WTC11 (cell line): ENCODE data around the gene IRF2BPL. TPM values are rescaled to one million over a fixed set of nuclear protein-coding genes. Genes with fewer than 3 reads are reported as not detected.

Experiments
- ATAC-seq: fragments of 200-7000 bp; cut with Tn5 transposase; 2 replicates; pipeline ENCODE4 v1.10.0; 2021; ENCODE audit warnings: mild to moderate bottlenecking, moderate library complexity
- CTCF ChIA-PET: fragments of 300-600 bp; sonication (Branson Sonifier 250); formaldehyde crosslinking; loops from one replicate; lab custom pipeline; 2021; ENCODE audit warnings: antibody characterized with exemption; lab: Charles Lee
- POLR2A ChIA-PET: fragments of 350-600 bp; sonication (Branson Sonifier 250); formaldehyde crosslinking; loops from one replicate; lab custom pipeline; 2021; ENCODE audit warnings: antibody characterized with exemption; lab: Charles Lee
- DNase-seq: peaks from one replicate; pipeline ENCODE4 v3.0.0; 2021; ENCODE audit warnings: low spot score
- H3K27ac Mint-ChIP-seq: 2 replicates; pipeline ENCODE4 v1.8.0; 2021; ENCODE audit warnings: mixed read lengths
- H3K27me3 Mint-ChIP-seq: 2 replicates; pipeline ENCODE4 v1.8.0; 2021; ENCODE audit warnings: low read depth, mild to moderate bottlenecking, moderate library complexity, mixed read lengths
- H3K36me3 Mint-ChIP-seq: 2 replicates; pipeline ENCODE4 v1.8.0; 2021; ENCODE audit warnings: mixed read lengths
- H3K4me1 Mint-ChIP-seq: 2 replicates; pipeline ENCODE4 v1.8.0; 2022; ENCODE audit warnings: mixed read lengths
- H3K4me3 Mint-ChIP-seq: 2 replicates; pipeline ENCODE4 v1.8.0; 2021; ENCODE audit warnings: mild to moderate bottlenecking, moderate library complexity, mixed read lengths
- H3K9me3 Mint-ChIP-seq: 2 replicates; pipeline ENCODE4 v1.8.0; 2021; ENCODE audit warnings: mixed read lengths
- CREM ChIP-seq: sonication (generic); formaldehyde crosslinking; IDR thresholded peaks from 2 replicates; pipeline ENCODE4 v1.8.1; 2022; ENCODE audit warnings: mild to moderate bottlenecking, missing genetic modification reagents, moderate library complexity
- ESRRA ChIP-seq: sonication (generic); formaldehyde crosslinking; IDR thresholded peaks from 2 replicates; pipeline ENCODE4 v1.8.1; 2022; ENCODE audit warnings: mild to moderate bottlenecking, missing genetic modification reagents, borderline replicate concordance
- ETV6 ChIP-seq: sonication (generic); formaldehyde crosslinking; IDR thresholded peaks from 2 replicates; pipeline ENCODE4 v1.8.1; 2022; ENCODE audit warnings: mild to moderate bottlenecking, missing genetic modification reagents
- FOXK1 ChIP-seq: sonication (generic); formaldehyde crosslinking; IDR thresholded peaks from 2 replicates; pipeline ENCODE4 v1.8.0; 2022; ENCODE audit warnings: mild to moderate bottlenecking, moderate library complexity, missing genetic modification reagents
- HMGA2 ChIP-seq: fragments of 250-450 bp; sonication (Bioruptor Pico); IDR thresholded peaks from 2 replicates; pipeline ENCODE4 v1.4.0; 2021; ENCODE audit warnings: mild to moderate bottlenecking, moderate library complexity
- KAT7 ChIP-seq: sonication (generic); formaldehyde crosslinking; IDR thresholded peaks from 2 replicates; pipeline ENCODE4 v1.8.1; 2023; ENCODE audit warnings: missing genetic modification reagents, mild to moderate bottlenecking, borderline replicate concordance
- NFYB ChIP-seq: sonication (generic); formaldehyde crosslinking; conservative IDR thresholded peaks from 2 replicates; pipeline ENCODE4 v1.8.0; 2022; ENCODE audit warnings: low read depth, missing genetic modification reagents
- NR3C1 ChIP-seq: sonication (generic); formaldehyde crosslinking; conservative IDR thresholded peaks from 2 replicates; pipeline ENCODE4 v1.8.1; 2023; ENCODE audit warnings: low read depth, mild to moderate bottlenecking, missing genetic modification reagents
- PRRX2 ChIP-seq: fragments of 250-450 bp; sonication (Bioruptor Pico); IDR thresholded peaks from 2 replicates; pipeline ENCODE4 v1.8.0; 2021; ENCODE audit warnings: mild to moderate bottlenecking
- TCF7 ChIP-seq: sonication (generic); formaldehyde crosslinking; IDR thresholded peaks from 2 replicates; pipeline ENCODE4 v1.8.0; 2022; ENCODE audit warnings: mild to moderate bottlenecking, low read depth, missing genetic modification reagents, moderate library complexity
- TEAD1 ChIP-seq: sonication (generic); formaldehyde crosslinking; IDR thresholded peaks from 2 replicates; pipeline ENCODE4 v1.8.0; 2022; ENCODE audit warnings: mild to moderate bottlenecking, missing genetic modification reagents
- ZNF232 ChIP-seq: sonication (generic); formaldehyde crosslinking; IDR thresholded peaks from 2 replicates; pipeline ENCODE4 v1.8.0; 2022; ENCODE audit warnings: mild to moderate bottlenecking, missing genetic modification reagents
- ZNF263 ChIP-seq: sonication (generic); formaldehyde crosslinking; IDR thresholded peaks from 2 replicates; pipeline ENCODE4 v1.8.1; 2022; ENCODE audit warnings: low read depth, mild to moderate bottlenecking, moderate library complexity, missing genetic modification reagents
- ZNF396 ChIP-seq: fragments of 250-450 bp; sonication (Bioruptor Pico); IDR thresholded peaks from 2 replicates; pipeline ENCODE4 v1.8.0; 2021; ENCODE audit warnings: mild to moderate bottlenecking, moderate library complexity, borderline replicate concordance
- ZNF671 ChIP-seq: fragments of 250-450 bp; sonication (Bioruptor Pico); IDR thresholded peaks from 2 replicates; pipeline ENCODE4 v1.8.0; 2021; ENCODE audit warnings: mild to moderate bottlenecking
- total RNA-seq: library from RNA; stranded (reverse); gene quantifications from 3 replicates; pipeline ENCODE4 v1.2.3, GENCODE V29; 2021
- TF ChIP-seq, protein P1 (sequence below): sonication (generic); formaldehyde crosslinking; IDR thresholded peaks from 2 replicates; pipeline ENCODE4 v1.8.1; 2023; ENCODE audit warnings: mild to moderate bottlenecking, missing genetic modification reagents, borderline replicate concordance
- TF ChIP-seq, protein P2 (sequence below): sonication (generic); formaldehyde crosslinking; IDR thresholded peaks from 2 replicates; pipeline ENCODE4 v1.8.1; 2023; ENCODE audit warnings: mild to moderate bottlenecking, missing genetic modification reagents
- TF ChIP-seq, protein P3 (sequence below): sonication (generic); formaldehyde crosslinking; IDR thresholded peaks from 2 replicates; pipeline ENCODE4 v1.8.1; 2023; ENCODE audit warnings: mild to moderate bottlenecking, missing genetic modification reagents, moderate library complexity
- TF ChIP-seq, protein P4 (sequence below): sonication (generic); formaldehyde crosslinking; IDR thresholded peaks from 2 replicates; pipeline ENCODE4 v1.8.0; 2023; ENCODE audit warnings: missing genetic modification reagents, mild to moderate bottlenecking, borderline replicate concordance

IRF2BPL gene
- total RNA-seq, 1 experiment from 2014 or later = 126 TPM

DNA sequence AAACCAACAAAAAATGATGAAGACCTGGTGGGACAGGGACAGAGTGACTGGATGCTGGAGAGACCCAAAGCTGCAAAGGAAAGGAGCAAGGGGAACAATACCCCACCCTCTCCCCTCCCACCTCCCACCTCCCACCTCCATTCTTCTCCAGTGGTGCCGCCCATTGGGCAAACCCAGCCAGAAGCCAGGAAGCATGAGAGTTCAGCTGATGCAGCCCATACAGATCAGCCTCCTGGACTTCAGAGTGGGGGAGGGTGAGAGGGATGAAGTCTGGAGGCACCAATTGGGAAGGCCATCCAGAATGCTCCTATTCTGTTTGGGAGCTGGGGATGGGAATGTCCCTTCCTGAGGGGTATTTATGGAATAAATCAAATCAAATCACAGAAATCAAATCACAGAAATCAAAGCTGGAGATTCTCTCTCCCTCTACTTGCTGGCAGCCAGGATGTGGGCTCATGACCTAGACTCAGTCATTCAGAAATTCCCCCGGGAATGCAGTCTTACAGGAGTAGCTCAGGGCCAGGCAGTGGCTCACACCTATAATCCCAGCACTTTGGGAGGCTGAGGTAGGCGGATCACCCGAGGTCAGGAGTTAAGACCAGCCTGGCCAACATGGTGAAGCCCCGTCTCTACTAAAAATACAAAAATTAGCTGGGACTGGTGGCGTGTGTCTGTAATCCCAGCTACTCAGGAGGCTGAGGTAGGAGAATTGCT, 31.1 kb downstream of the IRF2BPL start (continued):
- TF ChIP-seq, protein P1, sequence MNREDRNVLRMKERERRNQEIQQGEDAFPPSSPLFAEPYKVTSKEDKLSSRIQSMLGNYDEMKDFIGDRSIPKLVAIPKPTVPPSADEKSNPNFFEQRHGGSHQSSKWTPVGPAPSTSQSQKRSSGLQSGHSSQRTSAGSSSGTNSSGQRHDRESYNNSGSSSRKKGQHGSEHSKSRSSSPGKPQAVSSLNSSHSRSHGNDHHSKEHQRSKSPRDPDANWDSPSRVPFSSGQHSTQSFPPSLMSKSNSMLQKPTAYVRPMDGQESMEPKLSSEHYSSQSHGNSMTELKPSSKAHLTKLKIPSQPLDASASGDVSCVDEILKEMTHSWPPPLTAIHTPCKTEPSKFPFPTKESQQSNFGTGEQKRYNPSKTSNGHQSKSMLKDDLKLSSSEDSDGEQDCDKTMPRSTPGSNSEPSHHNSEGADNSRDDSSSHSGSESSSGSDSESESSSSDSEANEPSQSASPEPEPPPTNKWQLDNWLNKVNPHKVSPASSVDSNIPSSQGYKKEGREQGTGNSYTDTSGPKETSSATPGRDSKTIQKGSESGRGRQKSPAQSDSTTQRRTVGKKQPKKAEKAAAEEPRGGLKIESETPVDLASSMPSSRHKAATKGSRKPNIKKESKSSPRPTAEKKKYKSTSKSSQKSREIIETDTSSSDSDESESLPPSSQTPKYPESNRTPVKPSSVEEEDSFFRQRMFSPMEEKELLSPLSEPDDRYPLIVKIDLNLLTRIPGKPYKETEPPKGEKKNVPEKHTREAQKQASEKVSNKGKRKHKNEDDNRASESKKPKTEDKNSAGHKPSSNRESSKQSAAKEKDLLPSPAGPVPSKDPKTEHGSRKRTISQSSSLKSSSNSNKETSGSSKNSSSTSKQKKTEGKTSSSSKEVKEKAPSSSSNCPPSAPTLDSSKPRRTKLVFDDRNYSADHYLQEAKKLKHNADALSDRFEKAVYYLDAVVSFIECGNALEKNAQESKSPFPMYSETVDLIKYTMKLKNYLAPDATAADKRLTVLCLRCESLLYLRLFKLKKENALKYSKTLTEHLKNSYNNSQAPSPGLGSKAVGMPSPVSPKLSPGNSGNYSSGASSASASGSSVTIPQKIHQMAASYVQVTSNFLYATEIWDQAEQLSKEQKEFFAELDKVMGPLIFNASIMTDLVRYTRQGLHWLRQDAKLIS (CRISPR knock-in tag) = no peak
- TF ChIP-seq, protein P2, sequence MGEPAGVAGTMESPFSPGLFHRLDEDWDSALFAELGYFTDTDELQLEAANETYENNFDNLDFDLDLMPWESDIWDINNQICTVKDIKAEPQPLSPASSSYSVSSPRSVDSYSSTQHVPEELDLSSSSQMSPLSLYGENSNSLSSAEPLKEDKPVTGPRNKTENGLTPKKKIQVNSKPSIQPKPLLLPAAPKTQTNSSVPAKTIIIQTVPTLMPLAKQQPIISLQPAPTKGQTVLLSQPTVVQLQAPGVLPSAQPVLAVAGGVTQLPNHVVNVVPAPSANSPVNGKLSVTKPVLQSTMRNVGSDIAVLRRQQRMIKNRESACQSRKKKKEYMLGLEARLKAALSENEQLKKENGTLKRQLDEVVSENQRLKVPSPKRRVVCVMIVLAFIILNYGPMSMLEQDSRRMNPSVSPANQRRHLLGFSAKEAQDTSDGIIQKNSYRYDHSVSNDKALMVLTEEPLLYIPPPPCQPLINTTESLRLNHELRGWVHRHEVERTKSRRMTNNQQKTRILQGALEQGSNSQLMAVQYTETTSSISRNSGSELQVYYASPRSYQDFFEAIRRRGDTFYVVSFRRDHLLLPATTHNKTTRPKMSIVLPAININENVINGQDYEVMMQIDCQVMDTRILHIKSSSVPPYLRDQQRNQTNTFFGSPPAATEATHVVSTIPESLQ (CRISPR knock-in tag) = no peak
- TF ChIP-seq CREM (CRISPR knock-in tag) (no peak), TEAD1 (no peak), PRRX2 (no peak)

DNA sequence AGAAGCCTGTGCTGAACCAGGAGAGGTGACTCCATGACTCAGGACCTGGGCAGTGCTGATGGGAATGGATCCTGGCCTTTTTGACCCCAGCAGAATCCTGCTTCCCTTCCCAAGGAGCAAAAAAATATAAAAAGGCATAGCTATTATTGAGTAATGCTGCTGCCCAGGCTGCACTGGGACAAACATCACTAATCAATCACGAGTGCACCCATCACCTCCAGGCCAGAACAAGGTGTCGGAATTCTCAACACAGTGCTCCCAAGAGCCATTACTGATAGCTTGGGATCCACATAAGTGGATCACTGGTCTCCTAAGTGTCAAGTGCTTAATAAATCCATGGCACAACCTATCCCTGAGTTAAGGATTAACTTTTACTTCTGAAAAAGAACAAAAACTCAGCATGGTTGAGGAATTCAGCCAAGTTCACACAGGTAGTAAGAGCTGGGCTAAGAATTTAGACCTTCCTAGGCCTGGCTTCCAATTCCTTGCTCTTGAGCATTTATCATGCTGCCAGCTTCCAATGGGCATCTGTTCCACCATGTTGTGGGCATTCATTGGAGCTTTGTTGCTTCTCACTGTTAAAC, 31.9 kb downstream of the IRF2BPL start:
- DNase-seq (no peak), ATAC-seq (no peak)
- Mint-ChIP-seq H3K4me3 (no peak overlapping the region), H3K4me1 (peaks cover 58% of the 10 kb centered on the region), H3K36me3 (no peaks in the 10 kb centered on the region), H3K9me3 (no peaks in the 10 kb centered on the region), H3K27me3 (no peaks in the 10 kb centered on the region), H3K27ac (no peak overlapping the region)
- POLR2A ChIA-PET = interaction anchor here (0.6 to 1.3 kb wide), 2 partner anchors 32 to 155 kb away, joined by 3 read pairs; partner anchors contain the start of gene IRF2BPL
- CTCF ChIA-PET = interaction anchor here (1.3 to 1.8 kb wide), 7 partner anchors 9 to 84 kb away, joined by 3 to 10 read pairs (median 4); no protein-coding TSS in a partner anchor
- no peak for TF ChIP-seq TCF7 (CRISPR knock-in tag)
- no peak for TF ChIP-seq ETV6
- no peak for TF ChIP-seq ZNF396
- no peak for TF ChIP-seq ZNF232 (CRISPR knock-in tag)
- TF ChIP-seq, protein P3, sequence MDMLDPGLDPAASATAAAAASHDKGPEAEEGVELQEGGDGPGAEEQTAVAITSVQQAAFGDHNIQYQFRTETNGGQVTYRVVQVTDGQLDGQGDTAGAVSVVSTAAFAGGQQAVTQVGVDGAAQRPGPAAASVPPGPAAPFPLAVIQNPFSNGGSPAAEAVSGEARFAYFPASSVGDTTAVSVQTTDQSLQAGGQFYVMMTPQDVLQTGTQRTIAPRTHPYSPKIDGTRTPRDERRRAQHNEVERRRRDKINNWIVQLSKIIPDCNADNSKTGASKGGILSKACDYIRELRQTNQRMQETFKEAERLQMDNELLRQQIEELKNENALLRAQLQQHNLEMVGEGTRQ (CRISPR knock-in tag) = no peak
- TF ChIP-seq ZNF671 (CRISPR knock-in tag) = no peak
- TF ChIP-seq ESRRA (CRISPR knock-in tag) = no peak
- no peak for TF ChIP-seq CREM (CRISPR knock-in tag)
- no peak for TF ChIP-seq NFYB (CRISPR knock-in tag)
- TF ChIP-seq HMGA2 (CRISPR knock-in tag) = no peak

DNA sequence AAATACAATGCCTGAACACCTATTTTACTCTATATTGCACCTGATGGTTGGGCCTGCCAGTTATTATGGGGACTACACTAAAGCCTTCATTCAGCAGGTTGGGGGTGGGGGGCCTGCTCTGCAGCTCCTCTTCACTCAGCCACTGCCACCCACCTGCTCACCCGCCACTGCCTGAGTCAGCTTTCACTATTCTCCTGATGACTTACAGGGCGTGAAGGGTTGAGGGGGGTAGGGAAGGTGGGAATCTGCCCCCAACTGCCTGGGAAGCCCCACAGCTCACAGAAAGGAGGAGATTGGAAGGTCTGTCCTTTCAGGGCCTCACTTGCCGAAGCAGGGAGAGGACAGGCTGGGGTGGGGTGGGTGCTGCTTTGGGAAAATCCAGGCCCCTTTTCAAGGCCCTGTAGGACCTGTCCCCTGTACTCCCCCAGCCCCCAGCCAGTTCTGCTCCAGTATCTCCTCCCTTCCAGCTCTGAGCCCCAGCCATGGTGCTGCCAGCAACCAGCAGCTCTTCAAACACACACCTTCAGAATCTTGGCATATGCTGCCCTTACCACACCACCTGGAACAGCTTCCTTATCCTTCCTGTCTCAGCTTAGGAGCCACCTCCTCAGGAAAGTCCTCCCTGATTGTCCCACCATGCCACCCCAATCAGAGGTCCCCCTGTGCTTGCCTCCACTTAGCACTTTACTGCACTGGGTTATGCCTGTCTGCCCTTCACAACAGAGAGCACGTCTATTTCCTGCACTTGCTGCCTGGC, 33.1 kb downstream of the IRF2BPL start:
- Mint-ChIP-seq H3K4me3 (no peak overlapping the region), H3K27me3 (no peaks in the 10 kb centered on the region), H3K4me1 (peaks cover 49% of the 10 kb centered on the region), H3K36me3 (no peaks in the 10 kb centered on the region), H3K27ac (peak overlapping the region; percentile 80), H3K9me3 (no peaks in the 10 kb centered on the region)
- ChIA-PET POLR2A (interaction anchor here (0.7 to 1.5 kb wide), 4 partner anchors 27 to 40 kb away, joined by 3 to 9 read pairs (median 4); no protein-coding TSS in a partner anchor), CTCF (interaction anchor here (0.5 to 1.5 kb wide), 9 partner anchors 27 to 422 kb away, joined by 3 to 5 read pairs (median 3); no protein-coding TSS in a partner anchor)
- ATAC-seq (no peak), DNase-seq (no peak)
- no peak for TF ChIP-seq ZNF263 (CRISPR knock-in tag)
- TF ChIP-seq, protein P4, sequence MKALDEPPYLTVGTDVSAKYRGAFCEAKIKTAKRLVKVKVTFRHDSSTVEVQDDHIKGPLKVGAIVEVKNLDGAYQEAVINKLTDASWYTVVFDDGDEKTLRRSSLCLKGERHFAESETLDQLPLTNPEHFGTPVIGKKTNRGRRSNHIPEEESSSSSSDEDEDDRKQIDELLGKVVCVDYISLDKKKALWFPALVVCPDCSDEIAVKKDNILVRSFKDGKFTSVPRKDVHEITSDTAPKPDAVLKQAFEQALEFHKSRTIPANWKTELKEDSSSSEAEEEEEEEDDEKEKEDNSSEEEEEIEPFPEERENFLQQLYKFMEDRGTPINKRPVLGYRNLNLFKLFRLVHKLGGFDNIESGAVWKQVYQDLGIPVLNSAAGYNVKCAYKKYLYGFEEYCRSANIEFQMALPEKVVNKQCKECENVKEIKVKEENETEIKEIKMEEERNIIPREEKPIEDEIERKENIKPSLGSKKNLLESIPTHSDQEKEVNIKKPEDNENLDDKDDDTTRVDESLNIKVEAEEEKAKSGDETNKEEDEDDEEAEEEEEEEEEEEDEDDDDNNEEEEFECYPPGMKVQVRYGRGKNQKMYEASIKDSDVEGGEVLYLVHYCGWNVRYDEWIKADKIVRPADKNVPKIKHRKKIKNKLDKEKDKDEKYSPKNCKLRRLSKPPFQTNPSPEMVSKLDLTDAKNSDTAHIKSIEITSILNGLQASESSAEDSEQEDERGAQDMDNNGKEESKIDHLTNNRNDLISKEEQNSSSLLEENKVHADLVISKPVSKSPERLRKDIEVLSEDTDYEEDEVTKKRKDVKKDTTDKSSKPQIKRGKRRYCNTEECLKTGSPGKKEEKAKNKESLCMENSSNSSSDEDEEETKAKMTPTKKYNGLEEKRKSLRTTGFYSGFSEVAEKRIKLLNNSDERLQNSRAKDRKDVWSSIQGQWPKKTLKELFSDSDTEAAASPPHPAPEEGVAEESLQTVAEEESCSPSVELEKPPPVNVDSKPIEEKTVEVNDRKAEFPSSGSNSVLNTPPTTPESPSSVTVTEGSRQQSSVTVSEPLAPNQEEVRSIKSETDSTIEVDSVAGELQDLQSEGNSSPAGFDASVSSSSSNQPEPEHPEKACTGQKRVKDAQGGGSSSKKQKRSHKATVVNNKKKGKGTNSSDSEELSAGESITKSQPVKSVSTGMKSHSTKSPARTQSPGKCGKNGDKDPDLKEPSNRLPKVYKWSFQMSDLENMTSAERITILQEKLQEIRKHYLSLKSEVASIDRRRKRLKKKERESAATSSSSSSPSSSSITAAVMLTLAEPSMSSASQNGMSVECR (CRISPR knock-in tag) = no peak
- TF ChIP-seq ETV6 = no peak
- TF ChIP-seq NR3C1 (CRISPR knock-in tag) = no peak
- TF ChIP-seq FOXK1 (CRISPR knock-in tag) = no peak
- no peak for TF ChIP-seq KAT7 (CRISPR knock-in tag)
